Forelimb muscle (tissue), 1 donor: Measurements from ENCODE around the gene ATG5. TPM values are rescaled to one million over a fixed set of nuclear protein-coding genes. Genes with fewer than 3 reads are reported as not detected.
A peak's percentile ranks its signal among the peaks of the same experiment; 100 is the strongest.

Experiments used
- DNase-seq: peaks from one replicate; pipeline ENCODE4 v3.0.0-alpha.2; 2013; ENCODE audit warnings: low read depth
- polyA plus RNA-seq: library from polyadenylated mRNA; unstranded; fragments of 120-200 nt; gene quantifications from one replicate; pipeline ENCODE4 v1.2.1, GENCODE V29; 2013; ENCODE audit not compliant: insufficient read length

ATG5 gene
- polyA plus RNA-seq, 1 donor, result 22.3 TPM

DNA sequence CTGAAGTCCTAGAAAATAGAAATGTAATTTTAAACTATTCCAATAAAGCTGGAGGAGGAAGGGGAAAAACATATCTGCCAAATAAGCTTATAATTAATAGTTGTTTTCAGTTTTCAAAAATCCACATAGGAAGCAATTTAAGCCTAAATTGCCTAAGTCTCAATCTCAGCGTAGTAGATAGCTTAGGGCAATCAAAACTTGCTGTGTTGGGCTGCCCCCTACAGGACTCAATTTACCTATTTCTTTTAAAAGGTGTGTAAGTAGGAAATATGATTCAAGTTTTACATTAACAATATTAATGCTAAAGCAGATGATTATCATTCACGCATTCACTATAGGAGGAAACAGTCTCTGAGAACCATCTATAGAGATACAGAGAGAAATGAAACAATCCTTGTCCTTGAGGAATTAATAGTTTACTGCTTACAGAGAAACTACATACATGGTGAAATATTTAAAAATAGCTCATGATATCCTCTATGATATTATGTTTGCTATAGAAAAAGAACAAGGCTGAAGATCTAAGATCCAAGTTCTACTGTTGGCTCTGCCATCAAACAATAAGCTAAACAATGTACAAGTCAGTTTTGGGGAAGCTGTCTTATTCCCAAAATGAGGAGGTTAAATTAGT lies 102.1 kb downstream of the ATG5 start:
- peak; percentile 26 for DNase-seq

- no peak for DNase-seq
These were observed 105.1 kb downstream of the ATG5 start for GRCh38 chr6:106220485-106220884.

- no peak for DNase-seq
These were observed 109.0 kb downstream of the ATG5 start for GRCh38 chr6:106216527-106216926.

GRCh38 chr6:106215608-106216007 lies 110.0 kb downstream of the ATG5 start:
- DNase-seq, result no peak

GRCh38 chr6:106214531-106214930 lies 111.0 kb downstream of the ATG5 start:
- no peak for DNase-seq

DNA sequence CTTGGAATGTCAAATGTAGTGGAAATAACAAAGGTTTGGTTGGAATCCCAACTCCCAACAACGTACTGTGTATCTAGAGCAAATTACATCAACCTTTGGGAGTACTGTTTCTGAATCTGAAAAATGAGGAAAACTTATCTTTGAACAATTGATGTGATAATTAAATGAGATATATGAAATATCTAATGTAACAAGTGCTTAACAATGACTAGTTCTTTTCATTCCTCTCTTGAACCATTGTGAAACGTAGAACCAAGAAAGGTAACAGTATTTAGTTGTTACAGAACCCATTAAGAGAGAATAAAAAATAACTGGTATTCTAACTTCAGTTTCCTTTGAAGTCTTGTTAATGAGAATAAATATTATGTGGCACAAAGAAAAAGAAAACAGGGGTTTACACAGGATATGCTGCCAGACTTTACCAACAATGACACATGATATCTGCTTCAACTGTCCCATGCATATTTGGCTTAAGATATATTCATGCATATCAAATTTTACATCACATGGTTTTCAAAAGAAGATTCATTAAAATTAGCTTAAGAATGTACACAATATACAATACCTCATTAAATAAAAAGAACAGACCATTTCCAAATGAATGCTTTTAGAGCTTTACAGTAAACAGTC lies 111.8 kb downstream of the ATG5 start:
- no peak for DNase-seq

DNA sequence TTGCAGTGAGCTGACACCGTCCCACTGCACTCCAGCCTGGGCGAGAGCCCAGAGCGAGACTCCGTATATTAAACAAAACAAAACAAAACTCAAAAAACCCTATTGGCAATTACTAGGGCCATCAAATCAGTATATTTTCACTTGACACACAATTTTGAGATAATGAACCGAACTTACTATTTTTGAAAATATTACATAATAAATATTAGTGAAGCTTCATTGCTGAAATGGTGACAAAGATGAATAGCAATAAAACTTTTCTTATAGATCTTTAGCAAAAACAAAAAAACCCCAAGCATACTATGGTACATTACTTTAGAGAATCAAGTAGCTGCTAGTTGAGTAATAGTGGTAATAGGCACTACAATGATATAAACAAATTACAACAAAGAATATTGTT lies 113.0 kb downstream of the ATG5 start:
- DNase-seq, result no peak

GRCh38 chr6:106206905-106207304 lies 118.7 kb downstream of the ATG5 start:
- DNase-seq, result no peak

DNA sequence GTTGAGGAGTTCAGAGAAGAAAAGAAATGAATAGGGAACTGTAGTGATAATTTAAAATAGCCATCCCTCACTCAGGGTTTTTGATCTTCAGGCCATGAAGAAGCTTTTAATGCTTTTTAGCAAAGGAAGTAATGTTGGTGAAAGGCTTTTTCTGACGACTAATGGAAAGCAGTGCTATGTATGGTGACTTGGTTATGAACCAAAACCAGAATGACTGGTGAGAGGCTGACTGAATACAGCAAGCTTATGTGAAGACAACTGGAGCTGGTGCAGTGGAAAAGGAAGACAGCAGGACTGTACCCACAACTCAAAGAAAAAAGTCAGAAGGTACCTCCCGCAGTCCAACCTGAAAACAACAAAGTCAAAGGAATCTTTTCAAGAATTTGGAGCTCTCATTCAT lies 120.6 kb downstream of the ATG5 start:
- no peak for DNase-seq

GRCh38 chr6:106199998-106200397 lies 125.6 kb downstream of the ATG5 start:
- DNase-seq, result no peak

- no peak for DNase-seq
These were observed 126.2 kb downstream of the ATG5 start for GRCh38 chr6:106199331-106199730.

- no peak for DNase-seq
These were observed 128.1 kb downstream of the ATG5 start for GRCh38 chr6:106197441-106197840.

DNA sequence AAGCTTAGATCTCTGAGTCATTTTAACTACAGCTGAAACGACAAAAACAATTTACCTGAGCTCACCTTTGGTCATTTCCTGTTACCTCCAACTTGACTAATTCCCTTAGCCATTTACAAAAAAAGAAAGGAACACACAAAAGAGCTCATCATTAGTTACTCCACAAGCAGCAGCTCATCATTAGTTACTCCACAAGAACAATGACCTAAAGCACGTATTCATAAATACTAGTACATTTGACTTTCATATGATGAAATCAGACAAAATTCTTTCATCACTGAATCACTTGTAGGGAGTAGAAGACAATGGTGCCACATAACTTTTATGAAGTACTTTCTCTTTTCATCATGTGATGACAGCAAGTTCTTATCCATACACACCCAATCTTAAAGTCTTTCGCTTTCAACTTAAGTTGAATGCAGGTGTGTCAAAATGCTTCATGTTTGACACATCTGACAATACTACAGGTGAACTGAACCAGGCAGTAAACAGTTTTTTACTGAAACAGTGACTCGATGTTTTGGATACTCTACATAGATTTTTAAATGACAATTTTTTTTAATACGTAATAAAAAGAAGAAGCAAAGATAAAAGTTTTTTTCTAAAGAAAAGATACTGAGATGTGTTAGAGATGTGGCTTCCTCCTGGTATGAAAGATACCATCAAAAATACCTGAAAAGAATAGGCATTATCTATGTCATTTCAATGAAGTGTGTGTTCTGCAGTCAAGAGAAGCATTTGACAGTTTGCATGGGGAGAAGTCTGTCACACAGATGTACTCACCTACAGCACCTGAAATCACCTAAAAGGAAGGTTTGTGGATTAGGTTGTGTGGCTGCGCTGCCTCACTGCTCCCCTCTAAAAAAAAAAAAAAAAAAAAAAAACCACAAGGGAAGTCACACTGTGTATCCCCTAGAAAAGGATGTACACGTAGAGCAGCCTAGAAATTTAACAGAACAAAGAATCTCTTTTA lies 130.3 kb downstream of the ATG5 start:
- DNase-seq, result no peak

GRCh38 chr6:106192824-106193223 lies 132.7 kb downstream of the ATG5 start:
- no peak for DNase-seq

GRCh38 chr6:106188104-106188794 lies 137.3 kb downstream of the ATG5 start:
- DNase-seq, result no peak

- no peak for DNase-seq
These were observed 138.1 kb downstream of the ATG5 start for GRCh38 chr6:106187424-106187982.

DNA sequence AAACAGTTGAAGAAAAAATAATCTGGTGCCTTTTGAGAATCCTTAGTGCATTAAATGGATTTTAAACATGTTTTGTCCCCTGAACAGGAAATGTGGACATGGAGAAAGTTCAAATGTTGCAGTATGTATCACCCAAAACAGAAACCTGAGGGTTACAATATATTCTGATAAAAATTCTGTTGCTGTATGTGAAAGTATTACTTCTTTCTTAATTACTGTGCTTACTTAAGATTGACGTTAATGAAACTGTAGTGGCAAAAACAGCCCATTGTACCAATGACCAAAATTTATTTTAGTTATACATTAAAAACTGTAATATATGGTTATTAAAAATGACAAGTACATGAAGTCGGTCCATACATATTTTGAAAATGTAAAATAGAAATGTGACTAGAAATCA lies 138.8 kb downstream of the ATG5 start:
- no peak for DNase-seq

- DNase-seq, result no peak
These were observed 139.4 kb downstream of the ATG5 start for GRCh38 chr6:106186172-106186571.

GRCh38 chr6:106185615-106186014 lies 139.9 kb downstream of the ATG5 start:
- DNase-seq, result no peak

GRCh38 chr6:106184629-106185028 lies 140.9 kb downstream of the ATG5 start:
- DNase-seq, result no peak

GRCh38 chr6:106183430-106183829 lies 142.1 kb downstream of the ATG5 start:
- DNase-seq, result no peak

DNA sequence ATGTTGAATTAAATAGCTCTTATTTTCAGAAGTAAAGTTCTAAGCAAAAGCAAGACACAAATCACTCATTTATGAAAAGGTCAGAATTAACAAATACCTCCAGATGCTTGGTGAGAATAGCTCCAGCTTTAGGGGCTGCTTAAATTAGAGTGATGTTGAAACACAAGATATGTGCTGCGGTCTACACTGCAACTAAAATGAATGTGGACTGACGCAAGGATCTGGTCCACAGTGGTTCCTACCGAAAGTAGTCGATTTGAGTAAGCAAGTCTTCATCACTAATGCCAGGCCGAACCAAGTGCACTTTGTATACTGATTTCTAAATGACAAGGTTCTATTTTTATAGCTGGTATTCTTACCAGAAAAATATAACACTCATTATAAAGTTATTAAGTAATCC lies 143.1 kb downstream of the ATG5 start:
- DNase-seq, result no peak
